Epithelial cell of prostate (primary cell): ENCODE measurements around the gene TLE2.
A peak's percentile ranks its signal among the peaks of the same experiment; 100 is the strongest.

Experiments
- DNase-seq: peaks from one replicate; pipeline ENCODE4 v3.0.0-alpha.2; 2011; ENCODE audit warnings: low read depth, low spot score
- H3K27ac ChIP-seq: fragments of 450-650 bp; 2 replicates; pipeline ENCODE4 v1.5.1; 2017; ENCODE audit warnings: mild to moderate bottlenecking

Gene TLE2

DNA sequence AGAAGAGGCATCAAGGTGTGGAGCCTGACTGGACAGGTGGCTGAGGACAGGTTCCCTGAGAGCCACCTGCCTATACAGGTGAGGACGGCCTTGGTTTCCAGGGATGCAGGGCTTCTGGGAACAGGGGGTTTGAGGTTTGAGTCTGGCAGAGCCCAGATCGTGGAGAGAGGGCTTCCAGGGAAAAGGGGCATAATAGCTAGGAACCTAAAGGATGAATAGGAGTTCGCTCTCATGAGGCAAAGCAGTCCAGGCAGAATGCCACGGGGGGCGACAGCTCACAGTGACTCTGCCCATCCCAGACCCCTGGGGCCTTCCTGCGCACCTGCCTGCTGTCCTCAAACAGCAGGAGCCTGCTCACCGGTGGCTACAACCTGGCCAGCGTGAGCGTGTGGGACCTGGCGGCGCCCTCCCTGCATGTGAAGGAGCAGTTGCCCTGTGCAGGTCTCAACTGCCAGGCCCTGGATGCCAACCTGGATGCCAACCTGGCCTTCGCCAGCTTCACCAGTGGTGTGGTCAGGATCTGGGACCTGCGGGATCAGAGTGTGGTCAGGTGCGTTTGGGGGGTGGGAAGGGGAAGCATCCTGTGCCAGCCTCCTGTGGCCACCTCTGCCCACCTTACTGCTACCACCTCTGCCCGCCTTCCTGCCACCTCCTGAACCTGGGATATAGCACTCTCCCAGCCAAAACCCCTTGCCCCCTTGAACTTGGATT lies 39.7 kb downstream of the TLE2 start:
- DNase-seq: no peak
- no peak overlapping the region for H3K27ac ChIP-seq

DNA sequence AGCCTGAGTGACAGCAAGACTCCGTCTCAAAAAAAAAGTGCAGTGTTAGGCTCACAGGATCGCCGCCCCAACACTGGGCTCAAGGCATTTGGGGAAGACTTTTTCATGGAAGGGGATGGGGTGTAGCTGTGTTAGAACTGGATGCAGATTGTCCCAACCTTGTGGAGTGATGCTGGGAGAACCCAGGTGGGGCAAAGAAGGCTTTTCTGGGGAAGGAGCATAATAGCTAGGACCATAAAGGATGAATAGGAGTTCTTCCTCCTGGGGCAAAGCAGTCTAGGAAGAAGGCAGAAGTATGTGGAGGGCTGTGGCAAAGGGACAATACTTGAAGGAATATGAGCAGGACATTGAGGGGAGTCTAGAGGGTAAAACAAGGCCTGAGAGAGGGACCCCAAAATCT lies 40.5 kb downstream of the TLE2 start:
- no peak overlapping the region for H3K27ac ChIP-seq
- no peak for DNase-seq

DNA sequence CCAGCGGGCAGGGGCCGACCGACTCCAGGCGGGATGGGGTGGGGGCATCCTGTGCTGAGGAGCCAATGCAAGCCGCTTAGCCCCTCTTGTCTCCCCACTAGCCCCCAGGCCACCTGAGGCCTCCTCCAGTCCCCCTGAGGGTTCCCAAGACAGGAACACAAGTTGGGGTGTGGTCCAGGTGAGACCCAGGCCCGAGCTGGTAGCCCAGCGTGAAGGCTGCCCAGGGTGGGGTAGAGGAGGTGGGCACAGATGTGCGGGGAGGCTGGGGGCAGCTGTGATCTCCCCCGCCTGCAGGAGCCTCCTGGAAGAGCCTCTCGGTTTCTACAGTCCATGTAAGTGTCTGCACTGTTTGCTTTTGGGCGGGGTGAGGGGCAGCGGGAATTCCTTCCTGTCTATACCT lies 41.3 kb downstream of the TLE2 start:
- DNase-seq: no peak
- H3K27ac ChIP-seq: no peak overlapping the region

DNA sequence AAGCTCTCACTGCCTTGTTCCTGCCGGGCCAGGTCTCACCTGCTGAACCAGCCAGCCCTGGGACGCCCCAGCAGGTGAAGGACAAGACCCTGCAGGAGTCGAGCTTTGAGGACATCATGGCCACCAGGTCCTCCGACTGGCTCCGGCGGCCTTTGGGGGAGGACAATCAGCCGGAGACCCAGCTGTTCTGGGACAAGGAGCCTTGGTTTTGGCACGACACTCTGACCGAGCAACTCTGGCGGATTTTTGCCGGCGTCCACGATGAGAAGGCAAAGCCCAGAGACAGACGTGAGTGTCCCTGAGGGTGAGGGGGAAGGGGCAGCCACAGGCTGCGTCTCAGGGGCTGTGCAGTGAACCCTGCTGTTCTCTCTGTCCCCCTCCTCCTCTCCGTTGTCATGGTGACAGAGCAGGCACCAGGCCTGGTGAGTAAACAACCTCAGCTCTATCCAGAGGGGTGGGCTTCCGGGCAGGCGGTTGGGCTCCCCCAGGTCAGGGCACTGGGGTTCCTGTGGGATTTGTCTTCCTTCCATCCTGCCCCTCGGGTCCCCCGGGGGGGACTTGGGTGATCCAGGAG lies 42.0 kb downstream of the TLE2 start:
- no peak for DNase-seq
- H3K27ac ChIP-seq: no peak overlapping the region

DNA sequence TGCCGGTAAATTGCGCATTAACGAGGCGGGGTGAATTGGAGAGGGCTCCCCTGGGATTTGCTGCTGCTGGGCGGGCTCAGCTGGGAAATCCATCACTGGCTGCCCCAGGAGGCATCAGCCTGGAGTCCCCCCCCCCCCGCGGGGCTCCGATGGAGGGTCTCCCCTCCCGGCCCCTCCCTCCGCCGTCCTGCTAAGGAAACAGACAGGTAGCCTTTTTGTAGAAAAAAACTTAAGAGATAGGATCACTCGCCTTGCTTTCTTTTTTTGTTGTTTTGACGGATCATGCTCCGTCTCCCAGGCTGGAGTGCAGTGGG lies 44.9 kb downstream of the TLE2 start:
- DNase-seq: no peak
- no peak overlapping the region for H3K27ac ChIP-seq

DNA sequence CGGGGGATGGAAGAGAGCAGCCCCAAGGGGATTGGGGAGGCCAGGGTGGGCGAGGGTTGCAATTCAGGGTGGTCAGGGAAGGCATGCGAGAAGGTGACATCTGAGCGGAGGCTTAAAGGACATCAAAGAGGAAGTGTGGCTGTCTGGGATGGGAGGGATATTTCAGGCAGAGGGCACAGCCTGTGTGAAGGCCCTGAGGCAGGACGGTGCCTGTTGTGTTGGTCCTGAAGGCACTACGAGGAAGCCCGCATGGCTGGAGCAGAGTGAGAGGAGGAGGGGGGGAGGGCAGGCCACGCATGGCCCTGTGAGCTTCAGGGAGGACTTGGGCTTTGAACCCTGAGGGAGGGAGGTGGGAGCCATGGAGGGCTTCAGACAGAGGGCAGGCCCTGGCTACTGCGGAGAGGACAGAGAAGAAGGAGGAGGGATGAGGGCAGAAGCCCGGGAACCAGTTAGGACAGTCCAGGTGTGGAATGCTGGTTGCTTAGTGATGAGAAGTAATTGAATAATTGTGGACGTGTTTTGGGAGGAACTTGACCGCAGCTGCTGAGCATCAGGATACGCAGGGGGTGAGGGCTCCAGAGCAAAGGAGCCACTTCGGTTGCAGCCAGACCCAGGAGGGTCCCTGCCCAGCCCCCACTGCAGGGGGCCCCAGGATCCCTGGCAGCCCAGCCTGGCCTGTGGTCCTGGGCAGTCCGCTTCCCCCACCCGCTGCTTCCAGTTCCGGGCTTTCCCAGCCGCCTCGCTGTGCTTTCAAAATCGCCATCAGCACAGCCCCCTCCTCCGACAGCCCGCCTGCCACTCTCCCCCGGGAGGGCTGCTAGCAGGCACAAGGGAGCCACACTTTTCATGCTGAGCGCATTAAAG lies 45.5 kb downstream of the TLE2 start:
- no peak overlapping the region for H3K27ac ChIP-seq
- DNase-seq: no peak

DNA sequence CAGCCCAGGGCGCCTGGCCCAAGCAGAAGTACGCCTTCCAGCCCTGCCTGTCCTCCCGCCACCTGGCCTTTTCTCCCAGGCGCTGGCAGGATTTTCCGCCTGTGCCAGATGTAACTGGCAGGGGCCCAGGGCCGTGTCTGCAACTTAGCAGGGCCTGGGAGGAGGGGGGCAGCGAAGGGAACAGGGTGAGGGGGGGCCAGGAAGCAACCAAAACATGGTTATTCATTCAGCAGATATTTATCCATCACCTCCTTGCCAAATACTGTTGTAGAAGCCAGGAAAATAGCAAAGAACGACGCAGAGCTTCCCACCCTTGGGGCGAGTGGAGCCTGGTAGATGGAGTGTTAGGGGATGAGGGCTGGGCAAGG lies 46.1 kb downstream of the TLE2 start:
- DNase-seq: no peak
- no peak overlapping the region for H3K27ac ChIP-seq

DNA sequence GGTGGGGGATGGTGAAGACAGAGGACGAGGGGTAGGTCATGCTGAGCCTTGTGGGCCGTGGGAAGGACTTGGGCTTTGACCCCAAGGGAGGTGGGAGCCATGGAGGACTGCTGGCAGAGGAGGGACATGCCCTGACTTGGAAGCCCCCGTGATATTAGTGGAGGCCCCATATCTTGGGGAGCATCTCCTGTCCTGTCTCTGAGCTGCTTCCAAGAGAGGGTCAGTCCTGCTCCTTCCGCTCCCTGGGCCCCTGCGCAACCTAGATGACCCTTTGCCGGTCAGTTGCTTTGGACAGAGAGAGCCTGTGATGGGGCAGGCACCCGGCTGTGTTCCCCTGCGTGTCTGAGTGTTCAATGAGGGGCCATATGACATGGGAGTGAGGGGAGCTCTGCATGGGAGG lies 46.5 kb downstream of the TLE2 start:
- no peak overlapping the region for H3K27ac ChIP-seq

DNA sequence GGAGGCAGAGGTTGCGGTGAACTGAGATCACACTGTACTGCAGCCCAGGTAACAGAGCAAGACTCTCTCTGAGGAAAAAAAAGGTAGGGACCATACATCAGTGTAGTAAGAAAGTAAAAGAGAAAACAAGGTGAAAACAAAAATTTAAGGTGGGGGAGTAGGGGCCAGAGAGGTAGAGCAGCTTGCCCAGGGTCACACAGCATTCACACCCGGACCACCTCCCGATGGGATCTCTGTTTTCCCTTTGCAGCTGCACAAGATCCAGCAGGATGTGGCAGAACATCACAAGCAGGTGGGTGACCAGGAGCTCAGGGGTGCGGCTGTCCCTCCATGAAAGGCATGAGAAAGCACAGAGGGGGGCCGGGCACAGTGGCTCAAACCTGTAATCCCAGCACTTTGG lies 47.2 kb downstream of the TLE2 start:
- no peak for DNase-seq
- no peak overlapping the region for H3K27ac ChIP-seq

More for the DNA sequence above, 46.5 kb downstream of the TLE2 start:
- DNase-seq: no peak

DNA sequence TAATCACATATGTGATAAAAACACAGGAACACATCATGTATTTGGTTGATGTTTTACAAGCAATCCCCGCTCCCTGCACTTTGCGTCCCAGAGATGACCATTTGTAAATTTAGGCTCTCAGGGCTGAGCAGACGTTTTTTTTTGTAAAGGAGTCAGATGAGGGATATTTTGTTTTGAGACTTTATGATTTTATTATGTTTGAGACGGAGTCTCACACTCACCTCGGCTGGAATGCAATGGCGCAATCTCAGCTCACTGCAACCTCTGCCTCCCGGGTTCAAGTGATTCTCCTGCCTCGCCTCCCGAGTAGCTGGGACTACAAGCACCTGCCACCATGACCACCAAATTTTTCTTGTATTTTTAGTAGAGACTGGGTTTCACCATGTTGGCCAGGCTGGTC lies 50.3 kb downstream of the TLE2 start:
- no peak for DNase-seq
- no peak overlapping the region for H3K27ac ChIP-seq

DNA sequence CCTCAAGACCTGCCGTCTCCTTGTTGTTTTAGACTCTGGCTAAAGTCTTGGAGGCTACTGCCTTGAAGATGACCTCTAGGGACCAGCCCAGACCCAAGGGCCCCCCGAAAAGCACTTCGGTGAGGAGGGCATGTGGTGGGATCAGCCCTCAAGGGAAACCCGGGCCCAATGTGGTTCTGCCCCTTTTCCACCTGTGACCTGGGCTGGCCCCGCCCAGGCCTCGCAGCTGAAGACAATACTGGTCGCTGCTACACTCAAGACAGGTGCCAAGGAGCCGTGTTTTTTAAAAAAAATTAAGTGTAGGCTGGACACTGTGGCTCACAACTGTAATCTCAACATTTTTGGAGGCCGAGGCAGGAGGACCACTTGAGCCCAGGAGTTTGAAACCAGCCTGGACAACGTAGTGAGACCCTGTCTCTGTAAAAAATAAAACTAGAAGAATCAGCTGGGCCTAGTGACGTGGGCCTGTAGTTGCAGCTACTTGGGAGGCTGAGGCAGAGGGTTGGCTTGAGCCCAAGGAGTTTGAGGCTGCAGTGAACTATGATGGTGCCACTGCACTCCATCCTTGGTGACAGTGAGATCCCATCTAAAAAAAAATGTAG lies 50.8 kb downstream of the TLE2 start:
- DNase-seq: no peak
- H3K27ac ChIP-seq: no peak overlapping the region

DNA sequence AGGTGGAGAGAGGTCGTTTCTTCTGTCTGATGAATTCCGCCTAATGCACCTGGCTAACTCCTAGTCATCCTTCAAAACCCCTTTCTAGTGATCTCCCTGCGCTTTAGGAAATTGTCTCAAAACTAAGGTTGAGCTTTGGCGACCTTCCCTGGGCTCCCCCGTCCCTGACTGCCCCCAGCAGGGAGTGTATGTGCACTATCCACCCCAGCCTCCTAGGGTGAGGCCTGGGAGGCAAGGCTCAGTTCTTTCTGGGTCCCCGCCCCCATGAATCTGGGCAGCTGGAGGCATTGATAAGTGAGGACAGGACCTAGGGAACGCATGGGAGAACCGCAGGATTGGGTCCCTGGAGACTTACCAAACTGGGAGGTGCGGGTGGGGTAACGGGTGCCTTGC lies 51.3 kb downstream of the TLE2 start:
- H3K27ac ChIP-seq: no peak overlapping the region
- DNase-seq: no peak

DNA sequence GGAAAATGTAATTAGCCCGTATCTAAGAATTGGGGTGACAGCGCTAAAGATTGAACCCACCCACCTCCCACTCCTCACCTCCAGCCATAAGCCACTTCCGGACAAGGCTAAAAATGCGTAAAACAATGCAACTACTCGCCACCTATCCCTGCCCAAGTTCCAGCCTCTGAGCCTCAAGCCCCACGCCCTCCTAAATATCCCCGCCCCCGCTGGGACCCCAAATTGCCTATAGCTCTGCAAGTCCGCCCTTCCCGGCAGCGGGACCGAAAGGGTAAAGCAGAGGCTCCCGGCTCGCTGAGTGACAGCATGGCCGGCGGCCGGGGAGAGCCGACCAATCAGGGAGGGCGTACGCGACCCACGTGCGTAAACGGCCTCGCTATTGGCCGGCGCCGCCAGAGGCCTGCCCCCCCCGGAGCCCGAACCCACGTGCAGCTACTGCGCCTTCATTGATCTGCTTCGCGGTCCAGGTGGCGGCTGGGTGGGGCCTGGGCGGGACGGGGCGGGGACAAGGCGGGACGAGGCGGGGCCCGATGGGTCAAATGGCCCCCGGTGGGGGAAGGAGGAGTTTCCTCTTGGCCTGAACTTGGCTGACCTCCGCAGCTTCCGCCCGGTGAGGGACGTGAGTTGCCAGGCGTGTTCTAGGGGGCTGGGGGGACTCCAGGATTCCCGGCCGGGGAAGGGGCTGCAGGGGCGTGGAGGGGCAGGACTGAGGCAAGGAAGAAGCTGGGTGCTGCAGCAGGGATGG lies 51.9 kb downstream of the TLE2 start, which contains the start of gene TLE6:
Gene TLE6 (plus strand): TSS at position 564 of the 745 bp plus-strand sequence. CDS start 670 bp downstream, outside the sequence.
- DNase-seq: peak; percentile 69
- H3K27ac ChIP-seq: no peak within 1 kb of the TSS

DNA sequence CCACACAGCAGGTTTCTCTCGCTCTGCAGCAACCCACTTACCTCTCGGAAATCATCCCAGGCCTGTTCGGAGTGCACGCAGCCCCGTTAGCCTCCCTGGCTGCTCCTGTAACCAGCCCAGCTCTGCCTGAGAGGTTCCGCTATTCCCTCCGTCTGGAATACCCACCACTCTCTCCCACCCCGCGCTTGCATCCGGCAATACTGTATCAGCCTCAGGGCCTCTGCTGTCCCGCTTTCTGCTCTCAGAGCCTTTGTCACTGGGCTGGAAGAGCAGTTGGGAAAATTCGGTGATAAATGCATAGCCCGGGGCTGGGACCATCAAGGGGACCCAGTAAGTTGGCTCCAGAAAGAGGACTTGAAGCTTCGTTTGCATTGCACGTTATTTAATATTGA lies 52.5 kb downstream of the TLE2 start:
- no peak for DNase-seq
- no peak overlapping the region for H3K27ac ChIP-seq

DNA sequence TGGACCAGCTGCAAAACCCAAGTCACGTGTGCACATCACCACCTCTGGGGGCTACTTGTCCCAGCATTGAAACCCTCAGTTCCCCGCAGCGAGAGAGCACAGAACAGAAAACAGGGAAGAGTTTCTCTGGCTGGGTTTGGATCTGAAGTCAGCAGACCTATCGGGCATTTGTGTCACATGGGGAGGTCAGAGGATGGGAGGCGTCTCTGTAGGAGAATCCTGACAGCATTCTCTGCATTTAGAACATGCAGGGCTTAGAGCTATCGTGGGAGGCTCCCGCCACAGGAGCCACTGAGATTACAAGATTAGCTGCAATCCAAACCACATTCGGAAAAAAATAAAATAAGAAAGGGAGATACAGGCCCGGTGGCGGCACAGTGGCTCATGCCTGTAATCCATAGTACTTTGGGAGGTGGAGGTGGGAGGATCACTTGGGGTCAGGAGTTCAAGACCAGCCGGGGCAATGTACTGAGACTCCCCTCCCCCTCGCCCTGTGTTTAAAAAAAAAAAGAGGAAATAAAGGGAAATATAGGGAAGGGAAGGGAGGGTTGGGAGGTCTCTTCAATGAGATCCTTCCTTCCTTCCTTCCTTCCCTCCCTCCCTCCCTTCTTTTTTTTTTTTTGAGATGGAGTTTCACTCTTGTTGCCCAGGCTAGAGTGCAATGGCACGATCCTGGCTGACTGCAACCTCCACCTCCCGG lies 54.6 kb downstream of the TLE2 start:
- no peak for DNase-seq
- no peak overlapping the region for H3K27ac ChIP-seq

DNA sequence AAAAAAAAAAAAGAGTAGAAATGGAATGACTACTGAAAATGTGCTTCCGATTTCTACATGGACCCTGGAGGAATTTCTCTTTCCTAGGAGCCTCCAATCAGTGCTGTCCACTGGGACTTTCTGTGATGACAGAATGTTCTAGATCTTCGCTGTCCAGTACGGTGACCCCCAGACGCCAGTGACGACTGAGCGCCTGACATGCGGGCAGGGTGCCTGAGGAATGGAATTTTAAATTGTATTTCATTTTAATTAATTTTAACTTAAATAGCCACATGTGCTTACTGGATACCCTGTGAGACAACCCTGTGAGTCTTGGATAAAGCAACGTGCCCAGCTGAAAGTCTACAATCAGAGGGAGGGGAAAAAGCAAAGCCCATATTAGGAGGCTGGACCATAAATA lies 55.9 kb downstream of the TLE2 start:
- no peak for DNase-seq
- no peak overlapping the region for H3K27ac ChIP-seq

DNA sequence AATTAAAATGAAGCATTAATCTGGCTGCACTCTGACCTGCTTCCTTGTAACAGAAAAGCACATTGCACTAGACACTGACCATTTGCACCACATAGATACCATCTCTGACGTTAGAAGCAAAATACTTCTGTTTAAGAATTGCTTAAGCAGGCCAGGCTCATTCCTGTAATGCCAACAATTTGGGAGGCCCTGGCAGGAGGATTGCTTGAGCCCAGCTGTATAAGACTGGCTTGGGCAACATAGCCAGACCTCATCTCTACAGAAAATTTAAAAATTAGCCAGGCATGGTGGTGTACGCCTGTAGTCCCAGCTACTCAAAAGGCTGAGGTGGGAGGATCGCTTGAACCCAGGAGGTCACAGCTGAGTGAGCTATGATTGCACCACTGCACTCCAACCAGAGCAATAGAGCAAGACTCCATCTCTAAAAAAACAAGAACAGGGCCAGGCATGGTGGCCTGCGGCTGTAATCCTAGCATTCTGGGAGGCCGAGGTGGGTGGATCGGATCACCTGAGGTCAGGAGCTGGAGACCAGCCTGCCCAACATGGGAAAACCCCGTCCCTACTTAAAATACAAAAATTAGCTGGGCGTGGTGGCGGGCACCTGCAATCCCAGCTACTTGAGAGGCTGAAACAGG lies 58.8 kb downstream of the TLE2 start:
- no peak overlapping the region for H3K27ac ChIP-seq
- no peak for DNase-seq

DNA sequence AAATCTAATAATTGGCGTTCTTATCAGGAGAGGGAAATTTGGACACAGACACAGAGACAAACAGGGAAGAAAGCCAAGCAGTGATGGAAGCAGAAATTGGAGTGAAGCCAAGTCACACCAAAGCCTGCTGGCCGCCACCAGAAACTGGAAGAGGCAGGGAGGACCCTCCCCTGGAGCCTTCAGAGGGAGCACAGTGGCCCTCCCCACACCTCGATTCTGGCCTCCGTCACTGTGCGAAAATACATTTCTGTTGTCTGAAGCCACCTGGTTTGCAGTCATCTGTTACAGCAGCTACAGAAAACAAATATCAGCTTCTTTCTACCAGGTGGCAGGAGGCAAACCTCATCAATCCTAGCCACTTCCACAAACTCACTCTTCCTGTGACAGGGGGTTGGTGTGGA lies 60.0 kb downstream of the TLE2 start:
- no peak overlapping the region for H3K27ac ChIP-seq
- DNase-seq: no peak

DNA sequence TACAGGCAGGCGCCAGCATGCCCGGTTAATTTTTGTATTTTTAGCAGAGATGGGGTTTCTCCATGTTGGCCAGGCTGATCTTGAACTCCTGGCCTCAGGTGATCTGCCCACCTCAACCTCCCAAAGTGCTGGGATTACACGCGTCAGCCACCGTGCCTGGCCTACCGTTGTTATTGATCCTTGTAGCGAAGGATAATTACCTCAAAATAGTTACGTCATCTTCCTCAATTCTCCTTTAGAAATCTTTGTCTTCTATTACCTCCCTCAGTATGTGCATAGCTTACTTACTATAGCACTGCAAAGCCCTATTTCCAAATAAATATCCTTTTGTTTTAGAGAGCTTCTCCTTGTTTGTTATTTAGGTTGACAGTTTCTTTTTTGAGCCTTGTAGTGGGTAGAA lies 61.1 kb downstream of the TLE2 start:
- no peak for DNase-seq
- H3K27ac ChIP-seq: no peak overlapping the region
